ENCODE results near the gene UST.

DNA sequence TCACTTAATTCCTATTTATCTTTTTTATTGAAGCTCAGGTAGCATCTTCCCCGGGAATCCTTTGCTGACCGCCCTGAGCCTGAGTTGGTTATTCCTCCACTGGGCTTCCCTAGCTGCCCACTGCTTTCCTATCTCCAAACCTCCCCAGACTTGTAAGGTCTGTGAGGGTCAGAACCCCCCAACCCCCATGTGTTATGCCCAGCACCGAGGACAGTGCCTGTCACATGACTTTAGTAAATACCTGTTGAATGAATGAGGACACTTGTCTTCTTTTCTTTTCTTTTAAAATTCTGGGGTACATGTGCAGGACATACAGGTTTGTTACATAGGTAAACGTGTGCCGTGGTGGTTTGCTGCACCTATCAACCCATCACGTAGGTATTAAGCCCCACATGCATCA, 105.9 kb downstream of the UST start:
- TF ChIP-seq, protein P1, sequence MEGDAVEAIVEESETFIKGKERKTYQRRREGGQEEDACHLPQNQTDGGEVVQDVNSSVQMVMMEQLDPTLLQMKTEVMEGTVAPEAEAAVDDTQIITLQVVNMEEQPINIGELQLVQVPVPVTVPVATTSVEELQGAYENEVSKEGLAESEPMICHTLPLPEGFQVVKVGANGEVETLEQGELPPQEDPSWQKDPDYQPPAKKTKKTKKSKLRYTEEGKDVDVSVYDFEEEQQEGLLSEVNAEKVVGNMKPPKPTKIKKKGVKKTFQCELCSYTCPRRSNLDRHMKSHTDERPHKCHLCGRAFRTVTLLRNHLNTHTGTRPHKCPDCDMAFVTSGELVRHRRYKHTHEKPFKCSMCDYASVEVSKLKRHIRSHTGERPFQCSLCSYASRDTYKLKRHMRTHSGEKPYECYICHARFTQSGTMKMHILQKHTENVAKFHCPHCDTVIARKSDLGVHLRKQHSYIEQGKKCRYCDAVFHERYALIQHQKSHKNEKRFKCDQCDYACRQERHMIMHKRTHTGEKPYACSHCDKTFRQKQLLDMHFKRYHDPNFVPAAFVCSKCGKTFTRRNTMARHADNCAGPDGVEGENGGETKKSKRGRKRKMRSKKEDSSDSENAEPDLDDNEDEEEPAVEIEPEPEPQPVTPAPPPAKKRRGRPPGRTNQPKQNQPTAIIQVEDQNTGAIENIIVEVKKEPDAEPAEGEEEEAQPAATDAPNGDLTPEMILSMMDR (IDR thresholded peaks at IDR 0.05), result no peak
- TF ChIP-seq EZH2phosphoT487 (IDR thresholded peaks at IDR 0.05), result no peak
